Tongue (tissue), 2 donors: Measurements from ENCODE around the gene CAMTA1. TPM values are rescaled to one million over a fixed set of nuclear protein-coding genes. Genes with fewer than 3 reads are reported as not detected.
A peak's percentile ranks its signal among the peaks of the same experiment; 100 is the strongest.

Experiments used
- DNase-seq: peaks from one replicate; pipeline ENCODE4 v3.0.0-alpha.2; 2015
- total RNA-seq: library from RNA; depleted of rRNA; stranded (reverse); fragments of >200 nt; gene quantifications from one replicate; pipeline ENCODE4 v1.2.3, GENCODE V29; 2014

Gene CAMTA1
- total RNA-seq, 1 donor from 2014 or later: 60.6 TPM

DNA sequence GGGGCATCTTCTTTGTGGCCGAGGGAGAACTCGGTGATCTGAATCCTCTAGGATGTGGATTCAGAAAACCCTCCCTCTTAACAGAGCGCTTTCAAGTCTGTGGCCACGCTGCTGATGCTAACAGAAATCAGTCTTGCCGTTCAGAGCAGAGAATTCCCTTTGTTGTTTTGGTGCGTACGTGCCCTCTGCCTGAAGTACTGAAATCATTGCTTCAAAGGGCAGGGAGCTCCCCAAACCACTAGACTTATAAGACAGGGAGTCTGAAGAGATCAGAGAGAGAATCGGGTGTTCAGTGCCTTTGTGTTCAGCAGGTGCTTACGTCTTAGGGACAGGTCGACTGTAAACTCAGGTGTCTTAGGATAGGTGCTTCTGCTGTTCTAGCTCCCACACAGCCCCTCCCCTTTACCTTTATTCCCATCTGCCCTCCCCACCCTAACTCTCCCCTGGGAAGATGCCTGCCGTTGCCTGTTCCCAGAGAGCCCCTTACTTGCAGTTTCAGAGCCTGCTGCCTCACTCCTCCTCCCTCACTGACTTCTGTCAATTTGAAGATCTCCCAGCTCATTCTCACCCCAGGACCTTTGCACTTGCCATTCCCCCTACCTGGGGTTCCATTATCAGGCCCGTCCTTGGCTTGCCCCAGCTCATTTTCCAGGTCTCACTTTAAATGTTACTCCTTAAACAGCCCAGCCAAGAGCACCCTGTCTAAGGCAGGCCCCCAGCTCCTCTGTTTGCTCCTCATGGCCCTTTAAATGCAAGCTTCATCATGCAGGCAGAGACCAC is 143.0 kb downstream of the CAMTA1 start:
- no peak for DNase-seq

DNA sequence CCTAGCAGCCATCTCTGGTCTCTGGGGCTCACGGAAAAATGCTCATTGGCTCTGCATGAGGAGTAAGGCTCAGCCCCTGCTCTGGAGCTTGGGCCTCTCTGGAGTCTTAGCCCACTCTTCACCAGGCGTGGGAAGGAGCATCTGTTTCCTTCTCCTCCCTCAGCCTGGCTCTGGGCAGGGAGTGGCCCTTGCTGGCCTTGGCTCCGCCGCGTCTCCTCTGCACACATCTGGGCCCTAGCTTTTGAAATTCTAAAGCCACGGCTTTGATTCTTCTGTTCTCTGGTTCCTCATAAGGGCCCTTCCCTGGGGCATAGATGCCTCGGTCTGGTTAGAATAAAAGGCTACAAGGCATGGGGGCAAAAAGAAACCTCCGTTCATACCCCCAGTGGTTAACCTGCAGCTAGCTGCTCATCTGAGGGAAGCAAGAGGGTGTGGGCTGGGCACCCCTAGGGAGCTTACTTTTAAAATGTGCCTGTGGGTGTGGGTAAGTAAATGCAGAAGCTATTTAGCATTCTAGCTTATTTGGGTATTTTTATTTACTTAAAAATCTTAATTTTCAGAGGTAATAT is 145.6 kb downstream of the CAMTA1 start:
- no peak for DNase-seq

DNA sequence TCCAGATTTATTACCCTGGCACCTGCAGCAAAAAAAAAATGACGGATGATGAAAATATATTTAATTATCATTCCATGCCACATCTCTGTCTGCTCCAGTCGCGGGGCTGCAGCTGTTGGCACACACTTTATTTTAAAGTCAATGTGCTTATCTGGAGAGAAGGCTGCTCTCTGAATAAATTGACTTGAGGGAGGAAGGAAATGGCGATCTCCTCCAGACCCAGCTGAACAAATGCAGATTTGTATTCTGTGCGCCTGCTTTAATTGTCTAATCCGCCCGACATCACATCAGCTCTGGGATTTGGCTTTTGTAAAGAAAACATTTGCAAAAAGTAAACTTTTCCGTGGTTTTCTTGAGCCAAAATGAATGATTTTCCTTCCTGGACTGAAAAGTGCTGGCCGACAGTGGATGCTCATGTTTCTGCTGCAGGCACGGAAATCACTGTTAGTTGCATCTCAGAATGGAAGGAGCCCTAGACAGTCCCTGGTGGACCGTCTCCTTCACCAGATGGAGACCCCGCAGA is 150.2 kb downstream of the CAMTA1 start:
- DNase-seq: peak; percentile 75

DNA sequence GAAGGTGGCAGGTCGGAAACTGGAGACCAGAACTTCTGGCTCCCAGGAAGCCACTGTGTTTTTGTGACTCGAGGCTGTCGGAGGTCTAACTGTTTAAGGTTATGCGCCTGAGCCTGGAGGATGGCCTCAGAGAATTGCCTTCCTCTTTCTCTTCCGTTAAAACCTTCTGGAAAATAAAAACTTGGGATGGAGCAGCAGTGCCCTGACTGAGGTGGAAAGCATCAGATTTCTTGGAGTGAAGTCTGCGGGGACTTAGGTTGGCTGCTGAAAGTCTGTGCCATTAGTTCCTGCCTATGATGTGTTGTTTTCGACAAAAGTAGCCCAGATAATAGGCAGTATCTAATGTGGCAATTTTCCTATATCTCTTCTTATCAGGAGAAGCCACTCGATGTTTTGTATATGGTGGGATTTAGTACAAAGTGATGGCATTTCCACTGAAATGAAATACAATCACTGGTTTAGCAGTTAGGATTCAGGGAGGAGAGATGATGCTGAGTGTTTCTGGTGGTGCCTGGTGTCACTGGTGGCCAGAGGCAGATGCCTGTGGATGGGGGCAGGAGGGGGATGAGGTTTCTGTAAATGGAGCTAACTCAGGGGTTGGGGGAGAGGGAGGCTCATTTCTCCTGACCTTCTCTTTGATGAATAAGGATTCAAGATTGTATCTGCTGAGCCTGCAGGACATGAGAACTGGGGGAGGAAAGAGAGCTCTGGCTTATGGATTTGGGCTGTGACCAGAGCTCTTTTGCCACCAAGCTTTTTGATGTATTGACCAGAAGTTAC is 150.8 kb downstream of the CAMTA1 start:
- no peak for DNase-seq

DNA sequence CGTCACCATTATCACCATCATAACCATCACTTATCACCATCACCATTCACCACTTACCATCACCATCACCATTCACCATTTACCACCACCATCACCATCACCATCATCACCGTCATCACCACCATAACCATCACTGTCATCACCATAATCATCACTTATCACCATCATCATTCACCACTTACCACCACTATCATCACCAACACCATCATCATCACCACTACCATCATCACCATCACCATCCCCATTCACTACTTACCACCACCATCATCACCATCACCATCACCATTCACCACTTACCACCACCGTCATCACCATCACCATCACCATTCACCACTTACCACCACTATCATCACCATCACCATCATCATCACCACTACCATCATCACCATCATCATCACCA is 151.8 kb downstream of the CAMTA1 start:
- DNase-seq: no peak

DNA sequence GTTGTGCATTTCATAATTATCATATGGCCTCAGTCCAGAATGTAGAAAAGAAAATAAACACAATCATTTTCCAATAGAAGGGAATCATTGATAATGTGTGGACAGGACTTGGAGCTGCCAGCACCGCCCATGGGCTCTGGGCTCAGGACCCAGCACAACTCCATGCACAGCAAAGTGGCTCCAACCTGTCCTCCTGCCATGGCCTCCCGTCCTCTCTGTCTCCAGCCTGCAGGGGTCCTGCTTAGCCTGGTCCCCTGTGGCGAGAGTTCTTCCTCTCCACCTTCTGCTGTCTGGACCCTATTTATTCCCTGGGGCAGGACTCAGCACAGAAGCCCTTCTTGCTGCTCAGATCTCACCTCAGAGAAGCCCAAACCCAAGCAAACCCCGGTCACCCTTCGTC is 154.1 kb downstream of the CAMTA1 start:
- DNase-seq: no peak

DNA sequence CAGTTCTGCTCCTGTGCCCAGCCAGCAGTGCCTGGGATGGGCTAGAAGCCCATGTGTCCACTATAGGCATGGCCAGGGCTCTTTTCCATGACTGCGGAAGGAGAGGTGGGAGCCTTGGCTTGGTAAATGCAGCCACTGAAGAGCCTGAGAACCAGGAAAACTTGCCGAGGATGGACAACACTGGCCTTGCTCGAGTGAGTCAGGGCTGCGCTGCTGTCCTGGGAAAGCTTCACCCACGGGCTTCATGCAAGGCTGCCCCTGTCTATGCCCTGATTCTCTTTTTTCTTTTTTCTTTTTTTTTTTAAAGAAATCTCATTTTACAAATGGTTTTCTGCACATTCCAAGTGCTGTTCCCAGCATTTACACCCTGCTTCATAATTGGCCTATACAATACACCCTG is 156.5 kb downstream of the CAMTA1 start:
- no peak for DNase-seq

DNA sequence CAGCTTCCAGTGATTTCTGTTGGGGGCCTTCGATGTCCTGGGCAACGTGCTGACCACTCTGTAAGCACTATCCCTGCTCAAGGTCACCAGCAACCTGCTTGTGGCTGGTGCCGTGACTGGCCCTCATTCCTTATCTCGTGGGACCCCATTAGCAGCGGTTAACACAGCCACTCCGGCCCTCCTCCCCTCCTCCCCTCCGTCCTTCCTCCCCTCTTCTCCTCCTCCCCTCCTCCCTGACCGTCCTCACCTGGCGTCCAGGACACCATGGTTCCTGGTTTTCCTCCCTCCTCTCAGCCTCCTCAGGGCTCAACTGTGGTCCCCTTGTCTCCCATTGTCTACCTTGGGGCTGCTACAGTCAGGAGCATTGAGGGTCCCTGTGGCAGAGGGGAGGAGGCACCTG is 157.7 kb downstream of the CAMTA1 start:
- no peak for DNase-seq

DNA sequence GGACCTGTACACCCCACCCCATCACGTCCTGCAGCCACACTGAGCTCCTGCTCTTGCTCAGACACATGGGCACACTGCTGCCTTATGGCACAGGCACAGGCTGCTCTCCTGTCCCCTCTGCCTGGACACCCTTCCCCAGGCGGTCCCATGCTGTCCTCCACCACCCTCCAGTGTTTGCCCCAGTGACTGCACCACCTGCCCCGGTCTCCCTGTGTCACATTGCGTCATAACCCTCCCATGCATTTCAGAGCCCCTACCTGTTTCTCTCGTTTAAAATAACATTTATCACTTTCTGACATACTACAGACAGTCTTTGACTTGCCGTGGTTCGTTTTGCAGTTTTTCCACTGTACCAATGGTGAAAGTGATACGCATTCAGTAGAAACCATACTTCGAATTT is 159.2 kb downstream of the CAMTA1 start:
- no peak for DNase-seq

DNA sequence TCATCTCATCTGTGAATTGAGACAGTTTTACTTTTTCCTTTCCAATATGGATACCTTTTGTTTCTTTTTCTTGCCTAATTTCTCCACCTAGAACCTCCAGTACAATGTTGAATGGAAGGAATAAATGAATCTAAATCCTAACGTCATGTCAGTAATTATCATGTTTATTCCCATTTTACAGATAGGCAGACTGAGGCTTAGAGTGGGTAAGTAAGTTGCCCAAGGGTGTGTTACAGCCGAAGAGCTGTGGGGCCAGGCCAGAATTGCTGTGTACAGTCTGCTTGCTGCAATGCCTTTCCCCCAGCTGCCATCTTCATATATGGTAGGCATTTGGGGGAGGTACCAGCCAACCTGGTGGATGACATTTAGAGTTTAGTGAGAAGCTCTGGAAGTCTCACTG is 162.7 kb downstream of the CAMTA1 start:
- DNase-seq: no peak

DNA sequence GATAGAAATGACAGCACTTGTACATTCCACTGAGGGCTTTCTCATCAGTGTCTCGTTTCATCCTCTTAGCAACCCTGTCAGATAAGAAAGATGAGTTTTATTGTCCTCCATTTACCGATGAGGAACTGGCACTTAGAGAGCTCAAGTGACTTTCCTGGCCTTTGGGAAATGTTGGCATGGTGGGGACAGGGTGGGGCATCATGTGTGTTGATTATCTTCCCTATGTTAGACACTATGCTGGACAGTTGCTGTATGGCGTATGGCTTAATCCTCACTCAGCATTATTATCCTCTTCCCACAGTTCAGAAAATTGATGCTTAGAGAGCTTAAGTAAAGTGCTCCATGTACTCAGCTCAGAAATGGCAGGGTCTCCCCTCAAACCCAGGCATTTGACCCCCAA is 163.2 kb downstream of the CAMTA1 start:
- no peak for DNase-seq

DNA sequence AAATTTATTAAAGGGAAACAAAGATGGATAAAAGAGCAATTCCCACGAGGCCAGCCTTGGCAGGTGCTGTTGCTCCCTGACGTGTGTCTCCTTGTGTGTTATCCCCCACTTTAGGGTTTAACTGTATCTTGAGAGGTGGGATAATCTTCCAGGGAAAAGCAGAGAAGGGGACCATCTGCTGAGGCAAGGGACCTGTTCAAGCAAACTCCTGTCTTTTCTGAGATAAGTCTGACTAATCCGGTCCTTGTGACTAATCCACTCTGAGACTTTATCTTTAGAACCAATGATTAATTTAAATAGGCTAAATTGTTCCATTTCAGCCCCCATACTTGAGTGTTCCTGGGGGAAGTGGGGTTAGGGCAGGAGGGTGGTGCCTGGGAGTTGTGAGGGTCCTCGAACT is 163.6 kb downstream of the CAMTA1 start:
- no peak for DNase-seq

DNA sequence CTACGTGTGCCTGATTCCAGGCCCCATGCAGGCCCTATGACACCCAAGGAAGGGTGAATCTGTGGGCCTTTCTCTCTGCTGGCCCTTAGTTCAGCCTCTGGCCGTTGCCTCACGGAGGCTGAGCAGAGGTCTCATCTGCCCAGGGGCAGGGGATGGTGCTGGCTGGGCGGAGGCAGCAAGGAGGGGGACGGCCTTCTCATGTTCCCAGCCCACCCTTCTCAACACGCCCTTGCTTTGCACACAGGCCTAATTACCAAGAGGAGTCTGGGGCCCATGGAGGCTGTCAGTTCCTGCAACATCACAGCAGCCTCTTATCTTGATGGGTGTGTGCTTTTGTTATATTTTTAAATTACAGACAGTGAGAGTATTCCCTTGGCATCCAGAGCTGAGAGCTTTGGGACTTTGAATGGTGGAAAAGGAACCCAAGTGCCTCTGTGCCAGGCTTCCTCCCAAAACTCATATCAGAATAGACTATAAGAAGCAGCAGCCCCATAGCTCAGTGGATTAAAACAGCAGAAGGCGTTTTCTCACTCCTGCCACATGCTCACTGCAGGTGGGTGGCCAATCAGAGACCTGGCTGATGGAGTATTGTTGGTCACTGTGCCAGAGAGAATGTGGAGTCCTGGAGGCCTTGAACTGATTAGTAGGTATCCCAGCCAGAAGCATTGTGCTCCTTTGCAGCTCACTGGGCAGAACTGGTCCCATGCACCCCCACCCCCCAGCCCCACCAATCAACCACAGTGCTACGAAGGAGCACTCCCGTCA is 164.9 kb downstream of the CAMTA1 start:
- no peak for DNase-seq

DNA sequence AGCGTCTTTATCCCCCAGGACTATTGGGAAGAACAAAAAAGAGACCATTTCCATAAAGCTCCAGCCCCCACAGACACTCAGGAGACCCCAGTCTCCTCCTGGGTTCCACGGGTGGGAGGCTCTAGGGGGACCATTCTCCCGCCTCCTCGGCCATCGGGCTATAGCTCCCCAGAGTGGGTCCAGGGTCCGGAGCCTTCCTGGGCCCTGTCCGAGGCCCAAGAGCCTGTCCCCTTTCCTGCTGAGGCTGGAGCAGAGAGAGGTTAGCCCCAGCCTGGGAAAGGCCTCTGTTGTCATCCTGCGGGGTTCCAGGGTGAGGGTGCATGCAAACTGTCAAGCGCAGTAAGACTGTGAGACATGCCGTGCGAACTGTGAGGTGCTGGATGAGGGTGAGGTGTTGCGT is 166.3 kb downstream of the CAMTA1 start:
- DNase-seq: no peak

DNA sequence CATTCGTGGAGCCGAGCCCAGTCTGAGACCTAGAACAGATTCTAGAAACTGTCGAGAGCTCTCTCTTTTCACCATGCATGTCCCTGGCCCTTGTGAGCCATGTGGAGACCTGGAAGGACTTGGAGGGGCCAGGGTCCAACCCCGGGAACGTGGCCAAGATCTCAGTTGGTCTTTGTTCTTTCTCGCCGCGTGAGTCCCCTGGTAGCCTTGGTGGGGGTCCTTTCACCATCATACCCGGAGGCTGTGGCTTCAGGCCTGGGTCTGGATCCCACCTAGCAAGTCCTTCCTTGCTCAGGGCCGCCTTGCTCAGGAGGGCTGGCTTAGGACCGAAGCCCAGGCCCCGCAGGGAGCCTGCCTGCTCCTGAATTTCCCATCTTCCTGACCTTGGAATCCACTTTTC is 168.0 kb downstream of the CAMTA1 start:
- DNase-seq: no peak

DNA sequence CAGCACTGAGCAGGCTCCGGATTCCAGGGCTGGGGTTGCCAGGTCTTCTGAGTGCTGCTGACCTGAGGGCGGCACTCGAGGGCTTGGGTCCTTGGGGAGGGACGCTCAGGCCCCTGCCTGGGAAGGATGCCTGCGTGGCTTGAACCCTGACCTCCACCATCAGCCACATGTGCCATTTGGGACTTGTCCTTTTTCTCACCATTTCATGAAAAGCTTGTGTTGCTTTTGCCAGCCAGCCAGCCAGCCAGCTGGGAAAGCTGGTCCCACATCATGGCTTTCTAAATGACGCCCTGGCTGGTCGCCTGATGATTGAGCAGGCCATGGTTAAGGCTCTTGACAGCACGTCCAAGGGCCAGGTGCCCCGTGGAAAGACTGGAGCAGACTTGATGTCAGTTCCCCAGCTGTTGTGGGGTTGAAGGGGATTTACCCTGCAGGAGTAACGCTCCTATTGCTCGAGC is 168.7 kb downstream of the CAMTA1 start:
- peak; percentile 73 for DNase-seq

DNA sequence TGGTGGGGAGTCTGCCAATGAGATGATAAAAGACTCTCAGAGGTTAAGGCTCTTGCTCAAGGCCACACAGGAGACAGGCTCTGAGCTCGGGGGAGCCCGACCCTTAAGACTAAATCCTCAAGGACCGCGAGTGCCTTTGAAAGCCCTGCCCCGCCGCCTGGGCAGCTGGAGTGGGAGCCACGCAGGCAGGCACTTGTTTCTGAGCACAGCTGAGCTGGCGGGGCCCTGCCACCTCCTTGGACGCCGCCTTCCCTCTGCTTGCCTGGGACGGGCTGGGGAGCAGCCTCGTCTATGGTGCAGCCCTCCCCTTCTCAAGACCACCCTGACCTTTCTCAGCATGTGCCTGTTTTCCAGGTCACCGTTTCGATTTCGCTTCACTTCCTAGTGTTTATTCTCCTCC is 169.3 kb downstream of the CAMTA1 start:
- DNase-seq: peak; percentile 70

DNA sequence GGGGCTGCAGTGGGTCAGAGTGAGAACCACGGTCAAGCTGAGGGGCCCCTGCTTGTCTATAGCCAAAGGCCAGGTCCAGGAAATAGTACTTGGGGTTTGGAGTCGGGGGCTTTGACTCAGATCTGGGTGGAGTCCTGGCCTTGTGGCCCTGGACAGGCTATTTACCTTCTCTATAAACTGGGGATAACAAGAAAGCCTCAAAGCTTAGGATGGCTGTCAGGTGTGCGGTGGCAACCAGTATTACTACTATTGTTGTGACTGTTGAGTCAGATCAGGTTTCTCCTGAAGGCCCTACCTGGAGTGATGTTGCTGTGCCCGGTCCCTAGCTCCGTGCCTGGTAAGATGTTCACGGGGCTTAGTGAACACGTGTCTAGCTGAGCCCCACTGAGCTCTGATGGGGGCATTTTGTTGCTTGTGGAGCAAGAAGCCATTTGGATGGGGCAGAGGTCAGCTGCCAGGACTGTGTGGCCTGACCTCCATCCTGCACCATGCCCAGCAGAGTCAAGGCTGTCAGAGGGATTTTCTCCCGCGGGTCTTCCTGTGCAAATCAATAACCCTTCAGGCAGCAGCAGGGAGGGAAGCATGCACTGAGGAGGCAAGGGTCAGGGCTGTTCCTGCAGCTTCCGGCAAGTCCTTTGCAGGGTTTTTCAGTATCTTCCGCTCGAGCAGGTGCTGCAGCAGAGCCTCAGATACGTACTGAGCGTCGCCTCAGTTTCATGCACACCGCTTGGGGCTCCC is 170.3 kb downstream of the CAMTA1 start:
- DNase-seq: no peak

DNA sequence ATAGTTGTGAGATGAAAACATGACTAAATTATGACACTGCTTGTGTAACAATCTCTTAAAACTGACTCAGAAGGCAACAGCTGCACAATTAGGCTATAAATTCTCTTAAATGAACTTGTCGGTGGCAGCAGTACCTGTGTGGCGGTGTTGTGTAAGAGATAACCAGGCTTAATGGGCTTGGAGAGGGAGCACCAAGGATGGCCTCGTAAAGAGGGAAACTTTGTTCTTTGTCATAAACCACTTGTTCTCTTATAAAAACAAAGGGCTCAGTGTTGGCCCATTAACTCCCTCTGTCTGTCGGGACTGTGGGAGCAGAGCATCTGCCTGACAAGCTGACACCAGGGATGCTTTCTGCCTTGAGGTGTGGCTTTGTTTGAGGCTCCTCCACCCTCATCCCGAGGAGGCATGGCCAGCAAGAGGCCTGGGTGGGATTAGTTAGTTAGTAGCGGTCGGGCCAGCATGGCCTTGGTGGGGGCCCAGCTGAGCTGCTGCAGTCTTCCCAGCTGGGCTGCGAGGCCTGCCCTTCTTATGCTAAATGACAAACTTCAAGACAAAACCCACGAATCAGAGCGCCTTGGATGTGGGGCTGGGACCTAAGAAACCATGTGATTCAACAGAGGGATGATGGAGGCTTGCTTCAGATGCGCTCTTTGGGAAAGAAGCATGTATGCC is 171.4 kb downstream of the CAMTA1 start:
- DNase-seq: no peak

DNA sequence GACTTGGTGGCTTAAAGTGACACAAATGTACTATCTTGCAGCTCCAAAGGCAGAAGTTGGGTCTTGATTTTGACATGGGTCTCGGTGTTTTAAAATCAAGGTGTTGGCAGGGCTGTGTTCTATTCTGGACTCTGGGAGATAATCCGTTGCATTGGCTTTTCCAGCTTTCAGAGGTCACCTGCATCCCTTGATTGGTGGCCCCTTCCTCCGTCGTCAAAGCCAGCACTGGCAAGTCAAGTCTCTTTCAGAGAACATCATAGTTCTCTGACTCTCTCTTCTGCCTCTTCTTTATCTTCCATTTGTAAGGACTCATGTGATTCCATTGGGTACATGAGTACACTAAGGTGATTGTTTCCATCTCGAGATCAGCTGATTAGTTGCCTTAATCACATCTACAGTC is 172.1 kb downstream of the CAMTA1 start:
- no peak for DNase-seq

DNA sequence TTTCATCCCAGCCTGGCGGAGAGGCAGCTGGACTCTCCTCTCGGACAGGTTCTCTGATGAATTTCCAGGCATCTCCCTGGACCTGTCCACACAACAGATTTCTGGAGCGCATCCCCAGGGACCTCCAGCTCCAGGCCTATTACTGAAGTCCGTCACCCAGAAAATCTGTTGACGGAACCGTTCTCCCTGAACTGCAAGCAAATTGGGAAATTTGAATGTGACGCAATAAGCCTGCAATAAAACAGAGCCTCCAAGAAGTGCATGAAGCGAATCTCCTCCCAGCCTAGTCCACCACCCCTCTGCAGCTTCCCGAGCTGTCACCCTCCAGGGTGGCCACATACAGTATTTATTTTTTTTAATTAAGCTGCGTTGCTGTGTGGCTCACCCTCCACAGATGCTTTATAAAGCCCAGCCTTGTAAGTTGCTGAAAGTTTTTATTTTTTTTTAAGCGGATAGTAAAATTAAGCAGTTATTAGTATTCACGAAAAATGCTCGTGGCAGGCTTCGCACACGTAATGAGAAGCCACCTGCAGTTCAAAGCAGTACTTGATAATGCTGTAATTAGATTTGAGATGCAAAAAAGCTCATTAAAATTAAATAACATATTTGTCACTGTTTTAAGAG is 173.3 kb downstream of the CAMTA1 start:
- peak; percentile 41 for DNase-seq
